ENCODE data around the gene NXPE4. TPM values are rescaled to one million over a fixed set of nuclear protein-coding genes. Genes with fewer than 3 reads are reported as not detected.
"Not testable (repeated sequence)": the region's sequence is repeated elsewhere in the genome, so short reads cannot be mapped to it uniquely, and the experiment has no call there.

The NXPE4 gene
- total RNA-seq, 1 donor from 2014 or later: not detected

GRCh38 chr11:114607753-114608459 is 12.3 kb upstream of the NXPE4 start:
- no peaks in the 10 kb centered on the region for H3K27me3 ChIP-seq (ENCODE audit: low read depth)
- H3K9me3 ChIP-seq (replicated peaks): peaks cover 22% of the 10 kb centered on the region
- no peak for DNase-seq
- H3K27ac ChIP-seq (replicated peaks): no peak overlapping the region
- no peak for TF ChIP-seq CTCF (IDR thresholded peaks at IDR 0.05; ENCODE audit: borderline replicate concordance)
- H3K4me3 ChIP-seq: no peak overlapping the region
- intact Hi-C loops (cut with micrococcal nuclease): no loop called here
- H3K4me1 ChIP-seq: no peaks in the 10 kb centered on the region
- no peaks in the 10 kb centered on the region for H3K36me3 ChIP-seq

- DNase-seq; intact Hi-C loops (cut with micrococcal nuclease); H3K27ac ChIP-seq (replicated peaks); H3K36me3 ChIP-seq; H3K4me1 ChIP-seq; H3K27me3 ChIP-seq (ENCODE audit: low read depth); H3K4me3 ChIP-seq: not testable (repeated sequence)
- peaks cover 22% of the 10 kb centered on the region for H3K9me3 ChIP-seq (replicated peaks)
Observed at GRCh38 chr11:114606802-114607075, 11.2 kb upstream of the NXPE4 start.

GRCh38 chr11:114606003-114606801 is 10.6 kb upstream of the NXPE4 start:
- intact Hi-C loops (cut with micrococcal nuclease): no loop called here
- peaks cover 22% of the 10 kb centered on the region for H3K9me3 ChIP-seq (replicated peaks)
- H3K36me3 ChIP-seq: no peaks in the 10 kb centered on the region
- no peaks in the 10 kb centered on the region for H3K27me3 ChIP-seq (ENCODE audit: low read depth)
- no peak for TF ChIP-seq CTCF (IDR thresholded peaks at IDR 0.05; ENCODE audit: borderline replicate concordance)
- DNase-seq: no peak
- no peaks in the 10 kb centered on the region for H3K4me1 ChIP-seq
- no peak overlapping the region for H3K4me3 ChIP-seq
- no peak overlapping the region for H3K27ac ChIP-seq (replicated peaks)

GRCh38 chr11:114605370-114605769 is 9.8 kb upstream of the NXPE4 start:
- Histone ChIP-seq H3K27me3 (ENCODE audit: low read depth) (no peaks in the 10 kb centered on the region), H3K27ac (replicated peaks) (no peak overlapping the region), H3K4me1 (no peaks in the 10 kb centered on the region), H3K9me3 (replicated peaks) (peaks cover 22% of the 10 kb centered on the region), H3K4me3 (no peak overlapping the region), H3K36me3 (no peaks in the 10 kb centered on the region)
- no peak for DNase-seq
- intact Hi-C loops (cut with micrococcal nuclease): no loop called here
- TF ChIP-seq CTCF (IDR thresholded peaks at IDR 0.05; ENCODE audit: borderline replicate concordance): no peak

GRCh38 chr11:114604886-114605285 is 9.3 kb upstream of the NXPE4 start:
- DNase-seq: no peak
- no peak for TF ChIP-seq CTCF (IDR thresholded peaks at IDR 0.05; ENCODE audit: borderline replicate concordance)
- Histone ChIP-seq H3K4me3 (no peak overlapping the region), H3K9me3 (replicated peaks) (peaks cover 22% of the 10 kb centered on the region), H3K36me3 (no peaks in the 10 kb centered on the region), H3K27me3 (ENCODE audit: low read depth) (no peaks in the 10 kb centered on the region), H3K27ac (replicated peaks) (no peak overlapping the region), H3K4me1 (no peaks in the 10 kb centered on the region)
- intact Hi-C loops (cut with micrococcal nuclease): no loop called here

- H3K36me3 ChIP-seq: no peaks in the 10 kb centered on the region
- no peak for DNase-seq
- no peak for TF ChIP-seq CTCF (IDR thresholded peaks at IDR 0.05; ENCODE audit: borderline replicate concordance)
- no peaks in the 10 kb centered on the region for H3K4me1 ChIP-seq
- no peak overlapping the region for H3K27ac ChIP-seq (replicated peaks)
- peaks cover 22% of the 10 kb centered on the region for H3K9me3 ChIP-seq (replicated peaks)
- H3K4me3 ChIP-seq: no peak overlapping the region
- intact Hi-C loops (cut with micrococcal nuclease): no loop called here
- no peaks in the 10 kb centered on the region for H3K27me3 ChIP-seq (ENCODE audit: low read depth)
Observed at GRCh38 chr11:114604179-114604813, 8.7 kb upstream of the NXPE4 start.

- H3K27ac ChIP-seq (replicated peaks); intact Hi-C loops (cut with micrococcal nuclease): not testable (repeated sequence)
Observed at GRCh38 chr11:114603151-114603550, 7.6 kb upstream of the NXPE4 start.

More at GRCh38 chr11:114603151-114603550, 7.6 kb upstream of the NXPE4 start:
- H3K4me3 ChIP-seq; H3K4me1 ChIP-seq; DNase-seq; H3K36me3 ChIP-seq; H3K27me3 ChIP-seq (ENCODE audit: low read depth): not testable (repeated sequence)
- peaks cover 22% of the 10 kb centered on the region for H3K9me3 ChIP-seq (replicated peaks)
